Measurements from ENCODE around the gene WDFY1. TPM values are rescaled to one million over a fixed set of nuclear protein-coding genes. Genes with fewer than 3 reads are reported as not detected.

The WDFY1 gene
- total and polyA plus RNA-seq, 9 of the 15 experiments (the other 6 are each of a cell fraction or from before 2014, with no cell fraction given), result 5.4 to 27.6 (median 17.5) TPM

DNA sequence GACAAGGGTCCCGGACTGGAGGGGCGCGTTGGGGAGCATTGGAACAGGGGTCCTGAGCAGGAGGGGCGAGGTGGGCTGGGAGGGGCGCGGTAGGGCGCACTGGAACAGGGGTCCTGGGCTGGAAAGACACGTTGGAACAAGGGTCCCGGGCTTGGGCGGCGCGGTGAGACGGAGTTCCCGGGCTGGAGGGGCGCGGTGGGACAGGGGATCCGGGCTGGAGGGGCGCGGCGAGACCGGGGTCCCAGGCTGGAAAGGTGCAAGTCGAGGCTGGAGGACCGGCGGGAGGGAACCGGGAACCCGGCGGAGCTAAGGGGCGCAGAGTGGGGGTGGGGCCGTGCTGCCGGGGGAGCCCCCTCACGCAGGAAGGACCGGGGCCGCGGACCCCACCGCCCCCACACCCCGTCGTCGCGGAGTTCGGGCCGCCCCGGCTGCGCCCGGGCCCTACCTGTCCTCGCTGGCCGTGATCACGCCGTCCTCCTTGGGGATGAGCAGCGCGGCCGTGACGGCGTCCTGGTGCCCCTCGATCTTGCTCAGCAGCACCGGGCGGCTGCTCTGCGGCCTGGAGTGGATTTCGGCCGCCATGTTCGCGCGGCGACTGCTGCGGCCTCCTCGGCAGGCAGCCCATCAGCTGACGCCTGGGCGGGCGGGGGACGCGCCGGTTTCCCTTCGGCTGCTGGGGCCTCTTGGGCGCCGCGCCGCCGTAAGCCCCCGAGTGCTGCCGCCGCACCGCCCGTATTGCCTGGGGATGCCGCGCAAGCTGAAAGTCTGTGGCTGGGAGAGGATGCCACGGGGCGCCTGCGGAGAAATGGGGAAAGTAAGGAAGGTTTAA lies at the start of gene WDFY1 (continued):
- TF ChIP-seq, protein P1, sequence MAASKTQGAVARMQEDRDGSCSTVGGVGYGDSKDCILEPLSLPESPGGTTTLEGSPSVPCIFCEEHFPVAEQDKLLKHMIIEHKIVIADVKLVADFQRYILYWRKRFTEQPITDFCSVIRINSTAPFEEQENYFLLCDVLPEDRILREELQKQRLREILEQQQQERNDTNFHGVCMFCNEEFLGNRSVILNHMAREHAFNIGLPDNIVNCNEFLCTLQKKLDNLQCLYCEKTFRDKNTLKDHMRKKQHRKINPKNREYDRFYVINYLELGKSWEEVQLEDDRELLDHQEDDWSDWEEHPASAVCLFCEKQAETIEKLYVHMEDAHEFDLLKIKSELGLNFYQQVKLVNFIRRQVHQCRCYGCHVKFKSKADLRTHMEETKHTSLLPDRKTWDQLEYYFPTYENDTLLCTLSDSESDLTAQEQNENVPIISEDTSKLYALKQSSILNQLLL (CRISPR knock-in tag; IDR thresholded peaks at IDR 0.05; ENCODE audit: borderline replicate concordance), result no peak
- TF ChIP-seq TEAD2 (tag; IDR thresholded peaks at IDR 0.05) (no peak), MXI1 (IDR thresholded peaks at IDR 0.05; ENCODE audit: low read depth, low read length) (no peak), TOE1 (IDR thresholded peaks at IDR 0.05; ENCODE audit: borderline replicate concordance) (peak; percentile 66; the same call in 1 of the 2 replicates), TOE1 (CRISPR knock-in tag; IDR thresholded peaks at IDR 0.05; ENCODE audit: borderline replicate concordance, low read depth) (no peak), CREB1 (IDR thresholded peaks at IDR 0.05) (peak; percentile 51), CREB1 (CRISPR knock-in tag; IDR thresholded peaks at IDR 0.05) (peak; percentile 60; the same call in 1 of the 2 replicates), XRCC5 (IDR thresholded peaks at IDR 0.05; ENCODE audit: low read depth, low read length) (peak; percentile 65; the same call in 1 of the 2 replicates), CEBPB (tag; IDR thresholded peaks at IDR 0.05) (no peak), TRIM24 (IDR thresholded peaks at IDR 0.05) (no peak), ZNF695 (CRISPR knock-in tag; IDR thresholded peaks at IDR 0.05) (no peak), SNRNP70 (optimal IDR thresholded peaks at IDR 0.05; ENCODE audit: low read depth, low read length) (no peak), SIRT6 (IDR thresholded peaks at IDR 0.05; ENCODE audit: low read depth, low read length) (no peak), ZNF184 (CRISPR knock-in tag; IDR thresholded peaks at IDR 0.05) (no peak), TAF15 (IDR thresholded peaks at IDR 0.05; ENCODE audit: low read depth, low read length) (no peak), MTA1 (IDR thresholded peaks at IDR 0.05; ENCODE audit: borderline replicate concordance) (no peak), STAT5A (IDR thresholded peaks at IDR 0.05; ENCODE audit: borderline replicate concordance, low read length) (peak; percentile 9; the same call in 1 of the 2 replicates)
- TF ChIP-seq, protein P2, sequence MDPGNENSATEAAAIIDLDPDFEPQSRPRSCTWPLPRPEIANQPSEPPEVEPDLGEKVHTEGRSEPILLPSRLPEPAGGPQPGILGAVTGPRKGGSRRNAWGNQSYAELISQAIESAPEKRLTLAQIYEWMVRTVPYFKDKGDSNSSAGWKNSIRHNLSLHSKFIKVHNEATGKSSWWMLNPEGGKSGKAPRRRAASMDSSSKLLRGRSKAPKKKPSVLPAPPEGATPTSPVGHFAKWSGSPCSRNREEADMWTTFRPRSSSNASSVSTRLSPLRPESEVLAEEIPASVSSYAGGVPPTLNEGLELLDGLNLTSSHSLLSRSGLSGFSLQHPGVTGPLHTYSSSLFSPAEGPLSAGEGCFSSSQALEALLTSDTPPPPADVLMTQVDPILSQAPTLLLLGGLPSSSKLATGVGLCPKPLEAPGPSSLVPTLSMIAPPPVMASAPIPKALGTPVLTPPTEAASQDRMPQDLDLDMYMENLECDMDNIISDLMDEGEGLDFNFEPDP (CRISPR knock-in tag; IDR thresholded peaks at IDR 0.05), result no peak
- TF ChIP-seq, protein P3, sequence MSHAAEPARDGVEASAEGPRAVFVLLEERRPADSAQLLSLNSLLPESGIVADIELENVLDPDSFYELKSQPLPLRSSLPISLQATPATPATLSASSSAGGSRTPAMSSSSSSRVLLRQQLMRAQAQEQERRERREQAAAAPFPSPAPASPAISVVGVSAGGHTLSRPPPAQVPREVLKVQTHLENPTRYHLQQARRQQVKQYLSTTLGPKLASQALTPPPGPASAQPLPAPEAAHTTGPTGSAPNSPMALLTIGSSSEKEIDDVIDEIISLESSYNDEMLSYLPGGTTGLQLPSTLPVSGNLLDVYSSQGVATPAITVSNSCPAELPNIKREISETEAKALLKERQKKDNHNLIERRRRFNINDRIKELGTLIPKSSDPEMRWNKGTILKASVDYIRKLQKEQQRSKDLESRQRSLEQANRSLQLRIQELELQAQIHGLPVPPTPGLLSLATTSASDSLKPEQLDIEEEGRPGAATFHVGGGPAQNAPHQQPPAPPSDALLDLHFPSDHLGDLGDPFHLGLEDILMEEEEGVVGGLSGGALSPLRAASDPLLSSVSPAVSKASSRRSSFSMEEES (CRISPR knock-in tag; IDR thresholded peaks at IDR 0.05), result peak; percentile 42; the same call in 1 of the 2 replicates
- TF ChIP-seq, protein P4, sequence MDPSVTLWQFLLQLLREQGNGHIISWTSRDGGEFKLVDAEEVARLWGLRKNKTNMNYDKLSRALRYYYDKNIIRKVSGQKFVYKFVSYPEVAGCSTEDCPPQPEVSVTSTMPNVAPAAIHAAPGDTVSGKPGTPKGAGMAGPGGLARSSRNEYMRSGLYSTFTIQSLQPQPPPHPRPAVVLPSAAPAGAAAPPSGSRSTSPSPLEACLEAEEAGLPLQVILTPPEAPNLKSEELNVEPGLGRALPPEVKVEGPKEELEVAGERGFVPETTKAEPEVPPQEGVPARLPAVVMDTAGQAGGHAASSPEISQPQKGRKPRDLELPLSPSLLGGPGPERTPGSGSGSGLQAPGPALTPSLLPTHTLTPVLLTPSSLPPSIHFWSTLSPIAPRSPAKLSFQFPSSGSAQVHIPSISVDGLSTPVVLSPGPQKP (CRISPR knock-in tag; IDR thresholded peaks at IDR 0.05), result no peak
- TF ChIP-seq, protein P5, sequence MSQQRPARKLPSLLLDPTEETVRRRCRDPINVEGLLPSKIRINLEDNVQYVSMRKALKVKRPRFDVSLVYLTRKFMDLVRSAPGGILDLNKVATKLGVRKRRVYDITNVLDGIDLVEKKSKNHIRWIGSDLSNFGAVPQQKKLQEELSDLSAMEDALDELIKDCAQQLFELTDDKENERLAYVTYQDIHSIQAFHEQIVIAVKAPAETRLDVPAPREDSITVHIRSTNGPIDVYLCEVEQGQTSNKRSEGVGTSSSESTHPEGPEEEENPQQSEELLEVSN (IDR thresholded peaks at IDR 0.05; ENCODE audit: borderline replicate concordance in 1 of 2, extremely low read depth in 1 of 2, insufficient read depth in 1 of 2, insufficient read length in 1 of 2, low read depth in 1 of 2, low read length in 1 of 2, poor library complexity in 1 of 2, severe bottlenecking in 1 of 2), result peak in 1 of 2 experiments; percentile 63

All from K562 (cell line).